UCSD-AML1 (cell line): ENCODE measurements around the gene MAP1LC3B.

Experiments used
- DNase-seq: peaks from one replicate; lab custom pipeline; 2025; ENCODE audit not compliant: unreplicated experiment; lab: John Stamatoyannopoulos, UW

MAP1LC3B gene

DNA sequence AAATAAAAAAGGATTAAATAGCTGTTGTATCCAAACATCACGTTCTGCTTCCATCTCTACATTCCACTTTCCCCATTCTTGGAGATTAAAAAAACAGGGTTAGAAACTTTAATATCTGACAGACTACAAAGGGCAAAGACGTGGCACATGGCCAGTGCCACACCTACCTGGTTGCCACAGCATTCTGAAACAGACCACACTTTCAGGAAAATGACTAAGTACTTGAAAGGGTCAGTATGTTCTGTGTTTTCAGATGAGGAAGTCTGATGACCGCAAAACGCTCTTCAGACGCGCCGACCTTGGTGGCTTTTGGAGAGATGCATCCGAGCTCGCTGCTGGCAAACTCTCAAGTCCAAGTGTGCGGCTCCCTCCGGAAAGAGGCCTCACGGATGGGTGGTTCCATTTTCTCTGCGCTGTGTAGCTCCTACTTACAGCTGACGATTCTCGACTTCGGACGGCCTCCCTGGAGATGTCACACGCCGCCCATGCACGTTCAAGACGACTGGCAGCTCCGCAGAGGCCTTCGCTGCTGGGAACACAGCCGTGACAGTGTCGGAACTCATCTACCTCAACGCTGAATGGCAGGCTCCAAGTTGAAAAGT, 15.5 kb downstream of the MAP1LC3B start:
- DNase-seq = peak; percentile 88

DNA sequence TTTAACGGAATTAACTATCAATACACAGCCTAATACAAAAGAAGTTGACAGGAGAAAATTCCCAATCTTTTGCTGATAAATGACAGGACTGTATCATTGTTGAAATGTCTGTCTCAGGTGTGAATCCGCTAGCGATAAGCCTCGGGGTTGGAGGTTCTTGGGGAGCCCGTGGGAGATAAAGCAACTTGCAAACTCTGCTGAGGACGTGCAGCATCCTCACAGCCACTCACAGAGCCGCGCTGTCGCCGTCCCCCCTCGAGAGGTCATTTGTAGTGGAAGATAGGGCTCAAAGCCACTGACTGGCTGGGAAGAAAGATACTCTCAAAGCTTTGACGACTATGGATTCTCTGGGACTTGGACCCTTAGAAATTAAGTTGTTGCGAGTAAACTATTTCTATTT, 17.0 kb downstream of the MAP1LC3B start:
- DNase-seq = no peak

DNA sequence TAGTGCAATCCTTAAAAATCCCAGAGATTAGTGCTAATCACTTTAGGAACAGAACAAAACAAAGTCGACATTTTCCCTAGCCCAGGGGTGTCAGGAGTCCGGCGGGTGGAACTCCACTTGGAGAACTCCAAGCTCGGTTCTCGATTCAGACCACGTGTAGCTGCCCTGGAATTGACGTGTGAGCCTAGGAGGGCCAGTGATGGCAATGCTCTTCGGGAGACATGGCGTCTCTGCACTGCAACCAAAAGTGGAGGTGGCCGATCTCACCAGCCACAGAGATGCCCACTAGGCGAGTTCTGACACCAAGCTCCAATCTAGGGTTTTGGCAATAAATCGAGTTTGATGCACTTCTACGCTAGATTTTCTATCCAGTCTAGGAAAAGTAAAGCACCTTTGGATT, 17.6 kb downstream of the MAP1LC3B start:
- no peak for DNase-seq

DNA sequence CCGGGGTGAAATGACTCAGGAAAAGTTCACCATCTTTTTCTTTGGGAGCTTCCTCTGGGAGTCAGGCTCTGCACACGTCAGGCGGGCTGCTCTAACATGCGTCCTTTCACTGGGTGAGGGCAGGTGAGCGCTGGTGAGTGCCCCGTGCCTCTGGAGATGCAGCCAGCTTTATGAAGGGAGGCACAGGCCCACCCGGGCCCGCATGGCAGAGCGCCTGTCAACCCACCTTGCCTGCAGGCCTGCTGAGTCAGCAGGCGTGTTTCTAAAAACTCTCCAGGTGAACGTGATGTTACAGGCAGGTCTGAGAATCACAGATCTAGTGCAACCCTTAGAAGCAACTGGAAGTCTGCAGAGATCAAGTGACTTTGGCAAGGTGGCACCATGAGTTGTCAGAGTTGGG, 18.4 kb downstream of the MAP1LC3B start:
- no peak for DNase-seq

DNA sequence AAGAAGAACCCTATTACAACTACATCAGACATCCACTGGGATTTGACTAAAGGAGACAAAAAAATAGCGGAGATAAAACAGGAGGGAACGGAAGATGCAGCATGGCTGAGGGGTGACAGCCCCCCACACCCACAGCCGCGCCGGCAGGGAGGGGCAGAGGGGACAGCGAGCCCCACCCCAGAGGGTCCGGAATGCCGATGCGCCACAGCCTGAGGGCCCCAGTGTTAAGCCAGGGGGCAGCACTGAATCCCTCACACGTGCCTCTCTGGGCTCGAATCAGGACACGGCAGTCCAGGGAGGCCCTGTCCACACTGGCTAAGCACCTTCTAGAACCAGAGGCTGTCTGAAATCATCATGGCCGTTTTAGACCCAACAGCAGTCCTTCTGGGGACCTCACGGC, 18.8 kb downstream of the MAP1LC3B start:
- DNase-seq = no peak

DNA sequence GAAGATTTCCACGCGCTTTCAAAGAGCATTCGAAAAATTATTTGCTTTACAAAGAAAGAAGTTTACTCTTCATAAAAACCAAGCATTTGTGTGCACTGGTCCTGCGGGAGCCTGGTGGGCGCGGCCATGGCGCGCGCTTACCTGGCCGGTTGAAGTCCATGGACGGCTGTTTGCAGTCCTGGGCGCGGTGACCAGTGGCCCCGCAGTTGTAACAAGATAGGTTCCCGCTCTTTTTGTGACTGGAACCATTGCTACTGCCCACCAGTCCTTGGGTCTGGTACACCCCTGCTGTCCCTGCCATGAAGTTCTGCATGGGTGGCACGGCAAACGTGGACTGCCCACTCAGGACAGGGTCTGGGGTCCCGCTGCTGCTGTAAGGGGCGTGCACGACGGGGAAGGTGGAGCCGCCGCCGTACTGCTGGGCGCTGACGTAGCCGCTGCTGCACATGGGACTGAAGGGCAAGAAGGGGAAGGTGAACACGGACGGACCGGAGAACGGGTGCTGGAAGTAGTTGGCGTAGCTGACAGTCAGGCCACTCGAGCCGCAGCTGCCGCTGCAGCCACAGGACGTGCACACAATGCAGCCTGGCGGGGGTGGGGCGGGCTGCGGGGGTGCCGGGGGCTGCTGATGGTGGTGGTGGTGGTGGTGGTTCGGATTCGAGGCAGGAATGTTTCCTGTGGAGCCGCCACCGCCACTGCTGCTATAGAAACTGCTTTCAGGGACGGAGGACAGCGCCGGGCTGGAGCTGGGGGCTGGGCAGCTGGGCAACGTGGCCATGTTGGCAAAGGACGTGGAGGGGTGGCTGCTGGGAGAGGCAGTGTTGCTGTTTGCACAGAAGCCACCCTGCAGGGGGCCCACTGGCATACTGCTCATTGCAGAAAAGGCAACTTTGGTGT, 19.5 kb downstream of the MAP1LC3B start:
- no peak for DNase-seq

DNA sequence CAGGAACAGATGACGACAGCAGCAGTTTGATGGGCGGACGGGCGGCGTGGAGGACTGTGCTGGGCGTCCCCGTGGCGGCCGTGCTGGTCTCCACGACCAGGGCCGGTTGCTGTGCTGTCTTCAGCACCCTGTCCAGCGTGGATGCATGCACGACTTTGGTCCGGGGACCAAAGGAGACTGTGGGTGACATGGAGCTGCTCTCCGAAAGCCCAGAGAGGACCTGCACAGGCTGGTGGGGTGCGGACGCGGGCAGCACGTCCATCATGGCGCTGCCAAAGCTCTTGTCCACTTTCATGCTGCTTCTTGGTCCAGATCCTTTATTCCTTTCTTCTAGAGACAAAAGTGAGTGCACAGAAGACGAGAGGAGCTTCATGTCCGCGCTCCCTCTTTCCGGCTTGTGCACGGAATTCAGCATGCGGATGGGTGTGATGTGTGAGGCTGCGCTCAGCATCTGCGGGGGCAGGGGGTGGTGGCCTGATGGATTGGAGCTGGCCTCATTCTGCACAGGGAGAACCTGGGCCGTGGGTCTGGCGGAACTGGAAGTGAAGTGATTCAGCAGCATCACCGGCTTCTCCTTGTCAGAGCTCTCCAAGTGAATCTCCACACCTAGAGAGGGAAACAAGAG, 20.3 kb downstream of the MAP1LC3B start:
- DNase-seq = no peak

DNA sequence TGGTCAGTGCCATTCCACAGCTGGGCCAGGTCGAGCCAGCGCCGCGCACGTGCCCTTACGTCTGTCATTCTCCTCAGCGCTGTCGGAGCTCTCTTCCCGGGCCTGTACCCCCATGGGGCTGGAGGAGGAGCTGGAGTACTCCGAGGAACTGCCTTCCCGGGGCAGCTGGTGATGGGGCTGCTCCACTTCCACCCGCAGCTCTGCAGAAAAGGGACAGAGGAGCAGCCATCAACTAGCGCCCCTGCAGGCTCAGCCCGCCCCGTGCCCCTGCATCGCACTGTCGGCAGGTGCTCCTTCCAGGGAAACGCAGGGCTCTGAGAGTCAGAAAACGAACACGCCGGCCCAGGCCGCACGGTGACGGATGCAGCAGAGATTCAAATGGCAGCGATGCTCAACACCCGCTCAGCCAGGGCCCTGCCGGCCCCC, 20.9 kb downstream of the MAP1LC3B start:
- no peak for DNase-seq

DNA sequence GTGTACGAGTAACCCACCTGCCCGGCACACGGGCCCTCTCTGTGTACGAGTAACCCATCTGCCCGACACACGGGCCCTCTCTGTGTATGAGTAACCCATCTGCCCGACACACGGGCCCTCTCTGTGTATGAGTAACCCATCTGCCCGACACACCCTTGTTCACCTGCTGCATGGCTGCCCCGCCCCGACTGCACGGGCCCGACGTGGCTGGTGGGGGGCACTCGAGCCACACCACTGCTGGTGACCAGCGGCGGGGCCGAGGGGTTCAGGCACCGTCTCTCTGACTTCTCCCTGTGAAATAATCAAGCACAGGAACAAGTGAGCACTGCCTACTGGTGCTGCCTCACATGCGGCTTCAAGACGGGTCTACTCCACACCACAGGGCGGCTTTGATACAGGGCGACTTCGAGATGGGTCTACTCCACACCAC, 22.1 kb downstream of the MAP1LC3B start:
- DNase-seq = no peak

DNA sequence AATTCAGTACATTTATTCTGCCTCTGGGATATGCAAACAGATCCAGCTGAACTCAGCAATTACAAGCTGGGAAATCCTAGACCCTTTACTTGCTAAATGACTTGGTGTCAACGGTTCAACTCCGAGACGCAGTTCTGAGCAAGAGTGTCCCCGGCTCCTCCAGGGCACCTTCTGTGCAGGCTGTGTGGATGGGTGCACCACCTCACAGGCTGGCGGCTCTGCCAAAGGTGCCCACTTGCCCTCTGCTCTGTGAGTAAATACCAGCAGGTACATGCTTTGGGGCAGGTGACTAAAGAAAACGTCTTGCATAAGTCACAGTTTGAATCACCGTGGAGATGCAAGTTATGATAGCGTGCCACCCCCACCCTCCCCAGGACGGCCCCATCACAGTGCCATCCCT, 23.3 kb downstream of the MAP1LC3B start:
- DNase-seq = no peak

DNA sequence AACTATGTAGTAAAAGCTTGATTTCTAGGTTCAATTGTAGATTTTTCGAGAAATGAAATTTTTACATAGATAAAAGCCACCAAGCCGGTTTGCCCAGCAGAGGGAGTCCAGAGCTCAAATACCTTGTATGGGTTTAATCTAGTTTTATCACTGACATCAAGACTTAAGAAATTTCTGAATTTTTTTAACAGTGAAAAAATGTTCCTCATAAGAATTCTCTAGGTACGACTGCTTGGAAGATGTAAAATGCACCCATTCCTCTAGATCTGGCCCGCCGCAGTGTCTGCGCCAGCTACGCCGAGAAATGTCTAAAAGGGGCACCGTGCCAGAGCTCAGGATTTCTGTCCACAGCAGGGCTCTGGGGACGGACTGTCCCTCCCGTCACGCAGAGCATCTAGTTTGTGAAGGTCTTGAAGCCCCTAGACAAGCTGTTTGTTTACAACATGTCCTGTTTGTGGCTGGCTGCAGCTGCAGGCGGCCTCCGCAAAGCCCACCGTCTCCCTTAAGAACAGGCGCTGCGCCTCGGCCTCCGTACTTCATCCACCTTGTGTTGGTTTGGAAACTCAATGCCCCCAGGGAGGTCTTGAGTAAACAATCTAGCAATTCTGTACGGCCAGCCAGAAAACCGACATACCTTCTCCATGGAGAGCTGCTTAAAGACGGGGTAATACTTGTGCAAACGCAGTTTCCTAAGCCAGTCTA, 24.8 kb downstream of the MAP1LC3B start:
- no peak for DNase-seq

DNA sequence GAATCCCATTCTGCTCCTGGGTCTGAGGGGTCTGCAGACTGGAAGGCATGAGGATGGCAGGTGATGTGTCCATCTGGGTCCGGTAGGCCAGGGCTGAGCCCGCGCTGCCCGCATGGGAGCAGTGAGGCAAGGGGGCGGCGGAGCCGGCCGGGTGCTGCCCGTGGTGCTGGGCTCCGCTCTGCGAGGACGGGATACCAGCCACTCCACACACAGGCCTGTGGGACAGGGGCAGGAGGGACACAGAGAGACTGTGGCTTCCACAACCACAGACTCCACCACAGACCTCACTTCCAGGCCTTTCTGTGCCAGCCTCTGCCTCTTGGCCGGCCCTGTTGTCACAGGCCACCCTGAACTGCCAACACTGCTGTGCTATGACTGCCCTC, 25.4 kb downstream of the MAP1LC3B start:
- DNase-seq = no peak

DNA sequence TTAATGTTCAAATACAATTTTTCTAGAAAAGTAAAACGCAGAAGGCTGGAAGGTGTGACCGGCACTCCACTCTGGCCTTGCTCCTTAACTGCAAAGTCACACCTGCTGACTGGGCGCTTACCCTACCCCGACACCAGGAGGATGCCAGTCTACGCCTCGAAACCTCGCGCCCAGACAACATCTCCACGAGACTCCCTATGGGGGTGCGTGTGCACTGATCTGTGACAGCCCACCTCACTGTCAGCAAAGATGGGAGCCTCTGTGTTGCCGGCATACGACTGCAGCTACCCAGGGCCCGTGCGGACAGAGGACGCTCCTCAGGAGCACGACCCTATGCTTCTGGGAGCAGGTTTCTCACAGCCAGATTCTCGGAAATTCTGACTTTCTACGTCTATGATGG, 26.1 kb downstream of the MAP1LC3B start:
- DNase-seq = no peak

DNA sequence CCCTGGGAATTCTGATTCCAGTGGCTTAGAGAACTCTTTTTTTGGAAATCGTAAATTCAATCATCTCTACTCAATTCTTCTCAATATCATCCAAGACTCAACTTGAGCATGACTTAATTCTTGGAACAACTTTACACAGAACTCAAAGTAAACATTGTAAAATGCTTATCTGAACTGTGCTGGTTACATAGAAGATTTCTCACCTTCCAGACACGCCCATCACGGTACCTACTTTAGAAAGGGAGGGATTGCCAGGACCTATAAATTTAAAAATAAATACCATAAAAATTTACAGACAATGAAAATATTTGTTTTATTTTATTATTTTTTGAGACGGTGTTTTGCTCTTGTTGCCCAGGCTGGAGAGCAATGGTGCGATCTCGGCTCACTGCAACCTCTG, 26.5 kb downstream of the MAP1LC3B start:
- DNase-seq = no peak

DNA sequence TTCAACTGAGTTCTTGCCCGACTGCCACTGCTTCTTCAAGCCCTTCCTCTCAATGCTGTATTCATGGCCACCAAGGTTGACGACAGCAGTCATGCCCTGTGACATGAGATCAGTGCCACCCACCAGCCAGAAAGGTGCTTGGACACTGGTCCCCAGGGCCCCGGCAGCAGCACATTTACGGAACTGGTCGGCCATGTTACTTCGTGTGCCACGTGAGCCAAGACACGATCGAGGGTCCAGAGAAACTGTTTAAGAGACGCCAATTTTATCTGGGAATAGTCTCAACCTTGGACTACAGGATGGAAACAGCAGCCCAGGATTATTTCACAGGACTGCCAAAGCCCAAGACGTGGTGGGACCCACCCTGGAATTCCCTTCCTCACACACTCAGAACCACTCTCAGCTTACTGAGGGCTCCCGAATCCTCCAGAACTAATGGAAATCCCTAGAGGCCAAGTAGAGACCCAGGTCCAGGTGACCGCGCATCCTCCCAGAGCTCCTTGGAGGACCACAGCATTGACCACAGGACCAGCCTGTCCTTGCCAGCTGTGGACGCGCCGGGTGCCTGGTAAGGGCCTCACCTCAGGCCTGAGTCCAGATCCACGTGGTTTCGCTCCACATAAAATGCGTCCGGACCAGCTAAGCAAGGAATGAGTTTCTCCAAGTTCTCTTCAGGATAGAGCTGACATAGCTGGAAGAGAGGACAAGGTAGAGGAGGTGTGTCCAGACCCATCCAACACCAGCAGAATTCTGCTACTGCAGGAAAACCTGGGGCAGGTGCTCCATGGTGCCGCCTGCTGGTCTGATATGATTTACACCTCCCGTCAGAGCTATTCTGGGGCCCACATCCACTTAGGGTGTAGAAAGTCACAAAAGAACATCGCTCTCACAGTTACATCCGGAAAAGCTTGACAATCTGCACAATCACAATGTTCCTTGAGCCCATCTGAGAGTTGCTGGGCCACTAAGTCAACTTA, 28.2 kb downstream of the MAP1LC3B start:
- DNase-seq = peak; percentile 23

DNA sequence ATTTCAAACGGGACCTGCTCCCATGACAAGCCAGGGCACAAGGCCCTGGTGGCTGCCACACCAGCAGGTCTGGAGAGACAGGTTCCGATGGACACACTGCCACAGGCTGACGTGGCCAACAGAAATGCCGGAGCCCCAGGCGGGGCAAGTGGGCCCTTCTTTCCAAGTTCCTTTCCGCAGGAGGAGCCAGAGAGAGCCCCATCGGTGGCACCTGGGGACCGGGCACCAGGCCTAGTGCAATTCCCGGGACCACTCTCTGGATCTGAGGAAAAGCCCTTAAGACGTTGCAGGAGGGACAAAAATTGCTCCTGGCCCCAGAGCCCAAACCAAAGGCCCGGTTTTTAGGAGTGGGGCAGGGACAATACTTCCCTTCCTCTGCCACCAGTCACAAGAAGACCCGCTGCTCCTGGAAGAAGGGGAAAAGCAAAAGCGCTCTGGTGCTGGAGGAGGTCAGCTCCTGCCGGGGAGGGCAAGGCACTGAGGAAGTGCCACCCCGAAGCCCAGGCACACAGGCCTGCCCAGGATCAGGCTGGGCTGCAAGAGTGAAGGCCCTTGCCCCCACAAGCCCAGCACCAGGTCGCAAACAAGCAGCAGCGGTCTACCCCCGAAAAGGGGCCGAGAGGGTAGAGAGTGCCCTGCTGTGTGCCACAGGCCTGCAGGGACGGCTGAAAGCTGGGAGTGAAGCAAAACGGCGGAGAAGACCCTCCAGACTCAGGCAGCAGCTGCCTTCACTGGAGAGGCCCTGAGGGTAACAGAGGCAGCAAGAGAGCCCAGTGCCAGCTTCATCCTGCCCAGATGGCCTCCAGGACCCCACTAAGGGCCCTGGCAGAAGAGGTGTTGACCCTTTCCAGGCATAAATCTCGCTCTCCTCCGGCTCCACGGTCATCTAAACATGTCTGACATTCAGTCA, 29.1 kb downstream of the MAP1LC3B start:
- no peak for DNase-seq

DNA sequence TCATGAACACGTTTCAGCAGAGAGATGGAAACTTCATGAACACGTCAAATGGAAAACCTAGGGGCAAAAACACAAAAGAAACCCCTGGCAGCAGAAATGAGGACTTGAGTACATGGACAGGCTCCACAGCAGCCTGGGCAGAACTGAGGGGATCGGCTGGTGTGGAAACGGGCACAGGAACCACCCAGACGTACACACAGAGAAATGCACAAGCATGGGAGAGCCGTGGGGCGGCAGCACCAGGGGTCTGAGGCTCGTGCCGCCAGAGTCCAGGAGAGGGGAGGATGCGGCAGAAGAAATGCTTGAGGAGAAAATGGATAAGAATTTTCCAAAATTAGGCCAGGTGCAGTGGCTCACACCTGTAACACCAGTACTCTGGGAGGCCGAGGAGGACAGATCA, 30.0 kb downstream of the MAP1LC3B start:
- no peak for DNase-seq

DNA sequence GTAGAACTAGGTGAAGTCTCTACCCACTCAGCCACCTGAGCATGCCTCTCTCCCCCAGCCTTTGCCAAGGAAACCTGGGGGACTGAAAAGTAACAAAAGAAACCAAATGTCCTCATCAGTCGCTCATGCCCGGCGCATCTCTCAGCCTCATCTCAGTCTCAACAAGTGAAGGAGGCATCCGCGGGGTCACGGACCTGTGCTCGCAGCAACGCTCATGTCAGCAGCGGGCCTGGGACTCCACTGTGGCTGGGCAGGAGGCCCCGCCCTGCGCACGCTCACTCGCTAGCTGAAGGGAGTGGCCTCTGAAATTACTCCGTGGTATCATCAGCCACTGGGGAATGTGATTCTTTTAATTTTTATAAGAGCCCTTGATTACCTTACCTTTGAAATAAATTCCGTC, 31.3 kb downstream of the MAP1LC3B start:
- DNase-seq = no peak

DNA sequence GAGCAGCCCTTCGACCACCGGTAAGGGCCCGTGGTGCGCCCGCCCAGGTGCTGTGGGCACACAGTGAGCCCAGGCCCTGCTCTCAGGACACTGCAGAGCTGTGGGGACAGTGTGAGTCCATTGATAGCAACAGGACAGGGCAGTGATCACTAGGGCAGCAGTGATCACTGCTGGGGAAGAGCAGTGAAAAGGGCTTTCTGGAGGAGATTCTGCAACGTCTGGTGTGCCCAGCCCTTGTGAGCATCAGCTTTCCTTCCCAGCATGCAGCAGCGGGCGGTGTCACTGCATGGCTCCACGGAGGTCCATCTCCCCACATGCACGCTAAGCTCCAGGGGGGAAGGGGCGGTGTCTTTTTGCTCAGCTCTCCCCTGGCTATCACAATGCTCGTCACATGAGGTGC, 32.1 kb downstream of the MAP1LC3B start:
- DNase-seq = no peak
